Activated T-helper 2 cell treated with anti-CD3 and anti-CD28 coated beads, Interferon-gamma antibody, Interleukin-2, Interleukin-4, amounts not matched to agents 10 μg/mL and 5 μg/mL and 100 μg/mL, durations not matched to agents 14 hours and 24 hours and 36 hours (primary cell): ENCODE data around the gene IGF2BP2. TPM values are rescaled to one million over a fixed set of nuclear protein-coding genes. Genes with fewer than 3 reads are reported as not detected.
"Not testable (repeated sequence)": the region's sequence is repeated elsewhere in the genome, so short reads cannot be mapped to it uniquely, and the experiment has no call there.

Experiments
- DNase-seq: peaks from one replicate; pipeline ENCODE4 v3.0.0; 2021; ENCODE audit warnings: low spot score
- H3K27ac Mint-ChIP-seq: one replicate; pipeline ENCODE4 v1.8.0; 2021; ENCODE audit warnings: mixed read lengths
- H3K27me3 Mint-ChIP-seq: one replicate; pipeline ENCODE4 v1.8.0; 2021; ENCODE audit warnings: low read depth, mixed read lengths
- H3K36me3 Mint-ChIP-seq: one replicate; pipeline ENCODE4 v1.8.0; 2021; ENCODE audit warnings: low read depth, mixed read lengths
- H3K4me1 Mint-ChIP-seq: one replicate; pipeline ENCODE4 v1.8.0; 2021; ENCODE audit warnings: low read depth, mixed read lengths
- H3K4me3 Mint-ChIP-seq: one replicate; pipeline ENCODE4 v1.8.0; 2021; ENCODE audit warnings: low read depth, mild to moderate bottlenecking, moderate library complexity, mixed read lengths
- H3K9me3 Mint-ChIP-seq: one replicate; pipeline ENCODE4 v1.8.0; 2021; ENCODE audit warnings: mixed read lengths
- intact Hi-C: fragments of 100-400 bp; cut with micrococcal nuclease; formaldehyde crosslinking; loops from one replicate; pipeline ENCODE4 v1.15.1; 2023
- total RNA-seq: library from RNA; stranded (reverse); gene quantifications from 2 replicates; pipeline ENCODE4 v1.2.3, GENCODE V29; 2022

Gene IGF2BP2
- total RNA-seq, 1 donor from 2014 or later = 0.05 TPM

GRCh38 chr3:185696039-185696438, 128.8 kb downstream of the IGF2BP2 start:
- no peak for DNase-seq
- Mint-ChIP-seq H3K4me1 (no peaks in the 10 kb centered on the region), H3K36me3 (no peaks in the 10 kb centered on the region), H3K9me3 (no peaks in the 10 kb centered on the region), H3K27ac (no peak overlapping the region), H3K4me3 (no peak overlapping the region), H3K27me3 (peaks cover 4% of the 10 kb centered on the region)
- intact Hi-C loops = no loop called here

GRCh38 chr3:185693985-185694653, 130.7 kb downstream of the IGF2BP2 start:
- H3K27me3 Mint-ChIP-seq = peaks cover 3% of the 10 kb centered on the region

GRCh38 chr3:185691622-185692021, 133.2 kb downstream of the IGF2BP2 start:
- no peak for DNase-seq
- H3K4me3 Mint-ChIP-seq = no peak overlapping the region
- H3K9me3 Mint-ChIP-seq = no peaks in the 10 kb centered on the region
- no peaks in the 10 kb centered on the region for H3K36me3 Mint-ChIP-seq
- intact Hi-C loops = no loop called here
- H3K27ac Mint-ChIP-seq = no peak overlapping the region
- no peaks in the 10 kb centered on the region for H3K4me1 Mint-ChIP-seq
- H3K27me3 Mint-ChIP-seq = peaks cover 6% of the 10 kb centered on the region

More at GRCh38 chr3:185693985-185694653, 130.7 kb downstream of the IGF2BP2 start:
- Mint-ChIP-seq H3K4me3 (no peak overlapping the region), H3K4me1 (no peaks in the 10 kb centered on the region), H3K9me3 (no peaks in the 10 kb centered on the region), H3K36me3 (no peaks in the 10 kb centered on the region), H3K27ac (no peak overlapping the region)
- intact Hi-C loops = no loop called here
- DNase-seq = no peak

- no peak for DNase-seq
- H3K27ac Mint-ChIP-seq = no peak overlapping the region
- H3K4me1 Mint-ChIP-seq = no peaks in the 10 kb centered on the region
Measured at GRCh38 chr3:185687271-185687878, 137.5 kb downstream of the IGF2BP2 start.

GRCh38 chr3:185685231-185686035, 139.4 kb downstream of the IGF2BP2 start:
- DNase-seq = no peak
- no peak overlapping the region for H3K4me3 Mint-ChIP-seq
- H3K36me3 Mint-ChIP-seq = no peaks in the 10 kb centered on the region
- no peaks in the 10 kb centered on the region for H3K4me1 Mint-ChIP-seq
- H3K27me3 Mint-ChIP-seq = peaks cover 12% of the 10 kb centered on the region
- H3K27ac Mint-ChIP-seq = no peak overlapping the region
- no peaks in the 10 kb centered on the region for H3K9me3 Mint-ChIP-seq
- intact Hi-C loops = no loop called here

More at GRCh38 chr3:185687271-185687878, 137.5 kb downstream of the IGF2BP2 start:
- Mint-ChIP-seq H3K9me3 (no peaks in the 10 kb centered on the region), H3K4me3 (no peak overlapping the region), H3K36me3 (no peaks in the 10 kb centered on the region), H3K27me3 (peaks cover 11% of the 10 kb centered on the region)
- intact Hi-C loops = no loop called here

GRCh38 chr3:185680231-185680630, 144.6 kb downstream of the IGF2BP2 start:
- intact Hi-C loops = no loop called here
- Mint-ChIP-seq H3K4me3 (no peak overlapping the region), H3K27ac (no peak overlapping the region), H3K4me1 (no peaks in the 10 kb centered on the region), H3K9me3 (no peaks in the 10 kb centered on the region), H3K27me3 (peaks cover 21% of the 10 kb centered on the region), H3K36me3 (no peaks in the 10 kb centered on the region)
- DNase-seq = no peak

GRCh38 chr3:185678027-185678426, 146.8 kb downstream of the IGF2BP2 start:
- Mint-ChIP-seq H3K9me3 (no peaks in the 10 kb centered on the region), H3K27ac (no peak overlapping the region), H3K4me3 (no peak overlapping the region), H3K27me3 (peaks cover 22% of the 10 kb centered on the region), H3K4me1 (no peaks in the 10 kb centered on the region), H3K36me3 (no peaks in the 10 kb centered on the region)
- no peak for DNase-seq
- intact Hi-C loops = no loop called here

GRCh38 chr3:185677146-185677829, 147.6 kb downstream of the IGF2BP2 start:
- H3K9me3 Mint-ChIP-seq = no peaks in the 10 kb centered on the region
- intact Hi-C loops = loop anchor here (2.0 kb wide), 1 partner anchor 92 kb away; no protein-coding TSS in a partner anchor
- no peaks in the 10 kb centered on the region for H3K36me3 Mint-ChIP-seq
- H3K4me3 Mint-ChIP-seq = no peak overlapping the region
- H3K27ac Mint-ChIP-seq = no peak overlapping the region
- peaks cover 24% of the 10 kb centered on the region for H3K27me3 Mint-ChIP-seq
- no peaks in the 10 kb centered on the region for H3K4me1 Mint-ChIP-seq
- no peak for DNase-seq

GRCh38 chr3:185667574-185667973, 157.3 kb downstream of the IGF2BP2 start:
- peaks cover 31% of the 10 kb centered on the region for H3K27me3 Mint-ChIP-seq
- H3K36me3 Mint-ChIP-seq = no peaks in the 10 kb centered on the region
- H3K9me3 Mint-ChIP-seq = no peaks in the 10 kb centered on the region
- no peak overlapping the region for H3K27ac Mint-ChIP-seq
- DNase-seq = no peak
- H3K4me3 Mint-ChIP-seq = no peak overlapping the region
- intact Hi-C loops = no loop called here
- H3K4me1 Mint-ChIP-seq = no peaks in the 10 kb centered on the region

GRCh38 chr3:185663929-185664328, 160.9 kb downstream of the IGF2BP2 start:
- intact Hi-C loops = no loop called here
- peaks cover 27% of the 10 kb centered on the region for H3K27me3 Mint-ChIP-seq
- H3K4me1 Mint-ChIP-seq = peaks cover 2% of the 10 kb centered on the region
- no peak overlapping the region for H3K4me3 Mint-ChIP-seq
- H3K9me3 Mint-ChIP-seq = no peaks in the 10 kb centered on the region
- no peaks in the 10 kb centered on the region for H3K36me3 Mint-ChIP-seq
- no peak for DNase-seq
- H3K27ac Mint-ChIP-seq = no peak overlapping the region

- DNase-seq = no peak
- no peak overlapping the region for H3K27ac Mint-ChIP-seq
- peaks cover 2% of the 10 kb centered on the region for H3K4me1 Mint-ChIP-seq
- H3K36me3 Mint-ChIP-seq = no peaks in the 10 kb centered on the region
- intact Hi-C loops = loop anchor here (2.0 kb wide), 1 partner anchor 107 kb away; no protein-coding TSS in a partner anchor
- H3K27me3 Mint-ChIP-seq = peaks cover 18% of the 10 kb centered on the region
- no peaks in the 10 kb centered on the region for H3K9me3 Mint-ChIP-seq
- no peak overlapping the region for H3K4me3 Mint-ChIP-seq
Measured at GRCh38 chr3:185661772-185662171, 163.1 kb downstream of the IGF2BP2 start.

- not testable (repeated sequence) for H3K9me3 Mint-ChIP-seq, DNase-seq, H3K36me3 Mint-ChIP-seq, H3K4me1 Mint-ChIP-seq, H3K27ac Mint-ChIP-seq, H3K4me3 Mint-ChIP-seq
- H3K27me3 Mint-ChIP-seq = peaks cover 18% of the 10 kb centered on the region
- intact Hi-C loops = loop anchor here (2.0 kb wide), 1 partner anchor 108 kb away; no protein-coding TSS in a partner anchor
Measured at GRCh38 chr3:185661296-185661695, 163.5 kb downstream of the IGF2BP2 start.
